H9 (cell line): ENCODE results near the gene DHX35. TPM values are rescaled to one million over a fixed set of nuclear protein-coding genes. Genes with fewer than 3 reads are reported as not detected.

Source experiments
- DNase-seq: peaks from one replicate; pipeline ENCODE4 v3.0.0-alpha.2; 2017
- H2AFZ ChIP-seq: one replicate; pipeline ENCODE4 v1.6.1; 2013; ENCODE audit warnings: mild to moderate bottlenecking, low read length, control low read depth, moderate library complexity
- H2AK5ac ChIP-seq: 2 replicates; pipeline ENCODE4 v1.6.1; 2013; ENCODE audit warnings: low read length, control low read depth, mixed read lengths; ENCODE audit not compliant: insufficient read length
- H2BK120ac ChIP-seq: one replicate; pipeline ENCODE4 v1.6.1; 2013; ENCODE audit warnings: low read depth, mild to moderate bottlenecking, low read length, control low read depth, inconsistent platforms; ENCODE audit not compliant: poor library complexity, severe bottlenecking
- H2BK12ac ChIP-seq: 2 replicates; pipeline ENCODE4 v1.6.1; 2013; ENCODE audit warnings: low read length, control low read depth, mixed read lengths, low read depth; ENCODE audit not compliant: insufficient read length
- H2BK15ac ChIP-seq: 2 replicates; pipeline ENCODE4 v1.6.1; 2013; ENCODE audit warnings: low read depth, low read length, control low read depth
- H2BK20ac ChIP-seq: one replicate; pipeline ENCODE4 v1.6.1; 2013; ENCODE audit warnings: low read depth, mild to moderate bottlenecking, low read length, control low read depth, inconsistent platforms; ENCODE audit not compliant: poor library complexity, severe bottlenecking
- H2BK5ac ChIP-seq: 2 replicates; pipeline ENCODE4 v1.6.1; 2013; ENCODE audit warnings: low read length, control low read depth, mixed read lengths; ENCODE audit not compliant: insufficient read length
- H3K14ac ChIP-seq: 2 replicates; pipeline ENCODE4 v1.6.1; 2013; ENCODE audit warnings: low read length, control low read depth; ENCODE audit not compliant: insufficient read depth
- H3K18ac ChIP-seq: 2 replicates; pipeline ENCODE4 v1.6.1; 2013; ENCODE audit warnings: low read depth, mild to moderate bottlenecking, mixed read lengths, low read length, control low read depth; ENCODE audit not compliant: insufficient read length
- H3K23ac ChIP-seq: 2 replicates; pipeline ENCODE4 v1.6.1; 2013; ENCODE audit warnings: low read length, control low read depth, mixed read lengths, low read depth; ENCODE audit not compliant: insufficient read length
- H3K23me2 ChIP-seq: 2 replicates; pipeline ENCODE4 v1.6.1; 2013; ENCODE audit warnings: low read depth, mild to moderate bottlenecking, mixed read lengths, low read length, control low read depth; ENCODE audit not compliant: insufficient read length, poor library complexity, severe bottlenecking
- H3K27ac ChIP-seq: 2 replicates; pipeline ENCODE4 v1.5.1; 2013; ENCODE audit warnings: low read length, control low read depth, mixed read lengths, low read depth; ENCODE audit not compliant: insufficient read length
- H3K27me3 ChIP-seq: 2 replicates; pipeline ENCODE4 v1.6.1; 2013; ENCODE audit warnings: low read length, control low read depth, inconsistent platforms; ENCODE audit not compliant: insufficient read depth
- H3K4ac ChIP-seq: 2 replicates; pipeline ENCODE4 v1.6.1; 2013; ENCODE audit warnings: low read depth, mild to moderate bottlenecking, control low read depth, inconsistent platforms, low read length, moderate library complexity
- H3K4me1 ChIP-seq: 2 replicates; pipeline ENCODE4 v1.6.1; 2013; ENCODE audit warnings: low read length, control low read depth, inconsistent platforms; ENCODE audit not compliant: insufficient read depth
- H3K4me2 ChIP-seq: 2 replicates; pipeline ENCODE4 v1.6.1; 2013; ENCODE audit warnings: low read length, control low read depth, mixed read lengths; ENCODE audit not compliant: insufficient read length, insufficient read depth
- H3K56ac ChIP-seq: 2 replicates; pipeline ENCODE4 v1.6.1; 2013; ENCODE audit warnings: low read depth, mild to moderate bottlenecking, mixed read lengths, low read length, control low read depth; ENCODE audit not compliant: insufficient read length
- H3K79me1 ChIP-seq: 2 replicates; pipeline ENCODE4 v1.6.1; 2013; ENCODE audit warnings: low read depth, mild to moderate bottlenecking, moderate library complexity, low read length, control low read depth, inconsistent platforms; ENCODE audit not compliant: insufficient read depth, poor library complexity, severe bottlenecking
- H3K79me2 ChIP-seq: 2 replicates; pipeline ENCODE4 v1.6.1; 2013; ENCODE audit warnings: low read length, control low read depth, inconsistent platforms; ENCODE audit not compliant: insufficient read depth
- H3K9ac ChIP-seq: 2 replicates; pipeline ENCODE4 v1.6.1; 2013; ENCODE audit warnings: low read length, control low read depth, mixed read lengths; ENCODE audit not compliant: insufficient read length; ENCODE audit errors: extremely low read depth
- H3K9me3 ChIP-seq: one replicate; pipeline ENCODE4 v1.6.1; 2013; ENCODE audit warnings: low read depth, low read length, inconsistent platforms; ENCODE audit not compliant: control insufficient read depth
- H3T11ph ChIP-seq: one replicate; pipeline ENCODE4 v1.6.1; 2013; ENCODE audit warnings: mild to moderate bottlenecking, low read length, control low read depth, inconsistent platforms
- H4K20me1 ChIP-seq: one replicate; pipeline ENCODE4 v1.6.1; 2013; ENCODE audit not compliant: control insufficient read depth, insufficient read length, insufficient read depth
- H4K5ac ChIP-seq: 2 replicates; pipeline ENCODE4 v1.6.1; 2013; ENCODE audit warnings: low read depth, mild to moderate bottlenecking, mixed read lengths, low read length, control low read depth; ENCODE audit not compliant: insufficient read length
- H4K8ac ChIP-seq: replicated peaks from 2 replicates; pipeline ENCODE4 v1.6.1; 2013; ENCODE audit warnings: low read length, control low read depth, mixed read lengths, low read depth; ENCODE audit not compliant: insufficient read length
- H4K91ac ChIP-seq: 2 replicates; pipeline ENCODE4 v1.6.1; 2013; ENCODE audit warnings: low read depth, mild to moderate bottlenecking, moderate library complexity, mixed read lengths, low read length, control low read depth; ENCODE audit not compliant: insufficient read length
- H3K27ac Mint-ChIP-seq, 3 experiments: 2 replicates in 2 of 3; 3 replicates in 1 of 3; pipeline ENCODE4 v1.8.0; 2020 to 2021; ENCODE audit warnings: mixed read lengths in 3 of 3, mild to moderate bottlenecking in 1 of 3, moderate library complexity in 1 of 3
- H3K27me3 Mint-ChIP-seq: 2 replicates; pipeline ENCODE4 v1.8.0; 2021; ENCODE audit warnings: low read depth, mild to moderate bottlenecking, moderate library complexity, mixed read lengths
- H3K36me3 Mint-ChIP-seq, 3 experiments: 2 replicates in 2 of 3; 3 replicates in 1 of 3; pipeline ENCODE4 v1.8.0; 2020 to 2021; ENCODE audit warnings: low read depth in 3 of 3, mixed read lengths in 3 of 3; ENCODE audit not compliant: insufficient read depth in 1 of 3
- H3K4me1 Mint-ChIP-seq, 2 experiments: 2 replicates each; pipeline ENCODE4 v1.8.0; 2020; ENCODE audit warnings: mixed read lengths in 2 of 2
- H3K4me3 Mint-ChIP-seq, 2 experiments: 2 replicates in 1 of 2; 3 replicates in 1 of 2; pipeline ENCODE4 v1.8.0; 2020 to 2021; ENCODE audit warnings: mild to moderate bottlenecking in 2 of 2, mixed read lengths in 2 of 2, moderate library complexity in 1 of 2
- H3K9me3 Mint-ChIP-seq, 2 experiments: 2 replicates in 1 of 2; 3 replicates in 1 of 2; pipeline ENCODE4 v1.8.0; 2020; ENCODE audit warnings: mild to moderate bottlenecking in 2 of 2, mixed read lengths in 2 of 2, moderate library complexity in 1 of 2
- WGBS: extraction: QIAGEN DNeasy Blood & Tissue Kit; methylation state at CpG from one replicate; pipeline ENCODE4 v1.1.7; 2013; ENCODE audit warnings: missing lambda C conversion rate, low lambda C conversion rate, mixed read lengths; ENCODE audit not compliant: insufficient read length; ENCODE audit errors: extremely low coverage; 5-methylcytosine and 5-hydroxymethylcytosine counted together
- total RNA-seq: library from RNA; stranded (reverse); gene quantifications from 2 replicates; pipeline ENCODE4 v1.2.1, GENCODE V29; 2021
- TF ChIP-seq, protein P1 (sequence below): fragments of 200-600 bp; sonication (generic); conservative IDR thresholded peaks from 3 replicates; pipeline ENCODE4 v1.8.0; 2021; ENCODE audit warnings: antibody characterized with exemption, mild to moderate bottlenecking

The DHX35 gene
- total RNA-seq, 1 experiment from 2014 or later, result 14.4 TPM

DNA sequence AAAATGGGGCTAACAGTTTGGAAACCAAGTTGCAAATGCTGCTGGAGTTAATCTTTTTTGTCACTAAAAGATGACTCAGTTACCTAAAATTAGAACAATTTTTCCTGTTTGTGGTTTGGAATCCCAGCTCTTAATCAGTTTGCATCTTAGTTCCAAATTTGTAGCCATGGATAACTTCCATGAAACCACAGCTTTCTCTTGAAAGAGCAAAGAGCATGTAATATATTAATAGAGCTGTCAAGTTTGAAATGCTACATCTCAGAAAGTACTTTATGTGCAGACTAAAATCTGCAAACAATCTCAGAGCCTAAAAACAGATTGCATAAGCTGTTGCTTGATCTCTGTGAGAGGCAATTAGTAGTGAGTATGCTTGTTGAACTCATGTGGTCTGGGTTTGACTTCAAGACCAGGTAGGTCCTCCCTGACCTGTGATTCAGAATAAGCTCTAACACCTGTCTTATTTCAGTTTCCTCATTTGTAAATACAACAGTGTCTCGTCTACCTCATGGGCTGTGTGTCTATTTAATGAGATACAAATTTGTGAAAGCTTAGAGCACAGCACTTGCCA is 23.5 kb downstream of the DHX35 start:
- Histone ChIP-seq H3K4ac (no peak overlapping the region), H4K8ac (no peak overlapping the region), H2BK120ac (no peak overlapping the region), H2BK5ac (no peak overlapping the region), H3T11ph (no peak overlapping the region), H3K14ac (no peak overlapping the region), H3K18ac (no peak overlapping the region), H2BK20ac (no peak overlapping the region), H3K27ac (no peak overlapping the region), H4K20me1 (no peaks in the 10 kb centered on the region), H3K9ac (no peak overlapping the region), H3K4me2 (no peak overlapping the region), H3K23ac (no peak overlapping the region), H3K79me2 (no peaks in the 10 kb centered on the region), H2BK15ac (no peak overlapping the region), H2AK5ac (no peak overlapping the region), H3K79me1 (no peaks in the 10 kb centered on the region), H3K4me1 (no peaks in the 10 kb centered on the region; the same call in 1 of the 2 replicates), H3K23me2 (no peaks in the 10 kb centered on the region), H4K91ac (no peak overlapping the region), H3K9me3 (no peaks in the 10 kb centered on the region), H3K56ac (no peak overlapping the region), H3K27me3 (no peaks in the 10 kb centered on the region), H2AFZ (no peak overlapping the region), H4K5ac (no peak overlapping the region), H2BK12ac (no peak overlapping the region)
- no peak for DNase-seq
- TF ChIP-seq, protein P1, sequence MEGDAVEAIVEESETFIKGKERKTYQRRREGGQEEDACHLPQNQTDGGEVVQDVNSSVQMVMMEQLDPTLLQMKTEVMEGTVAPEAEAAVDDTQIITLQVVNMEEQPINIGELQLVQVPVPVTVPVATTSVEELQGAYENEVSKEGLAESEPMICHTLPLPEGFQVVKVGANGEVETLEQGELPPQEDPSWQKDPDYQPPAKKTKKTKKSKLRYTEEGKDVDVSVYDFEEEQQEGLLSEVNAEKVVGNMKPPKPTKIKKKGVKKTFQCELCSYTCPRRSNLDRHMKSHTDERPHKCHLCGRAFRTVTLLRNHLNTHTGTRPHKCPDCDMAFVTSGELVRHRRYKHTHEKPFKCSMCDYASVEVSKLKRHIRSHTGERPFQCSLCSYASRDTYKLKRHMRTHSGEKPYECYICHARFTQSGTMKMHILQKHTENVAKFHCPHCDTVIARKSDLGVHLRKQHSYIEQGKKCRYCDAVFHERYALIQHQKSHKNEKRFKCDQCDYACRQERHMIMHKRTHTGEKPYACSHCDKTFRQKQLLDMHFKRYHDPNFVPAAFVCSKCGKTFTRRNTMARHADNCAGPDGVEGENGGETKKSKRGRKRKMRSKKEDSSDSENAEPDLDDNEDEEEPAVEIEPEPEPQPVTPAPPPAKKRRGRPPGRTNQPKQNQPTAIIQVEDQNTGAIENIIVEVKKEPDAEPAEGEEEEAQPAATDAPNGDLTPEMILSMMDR, result no peak
- Mint-ChIP-seq H3K4me1 (peaks cover 13 to 17% of the 10 kb centered on the region in 2 experiments), H3K27me3 (no peaks in the 10 kb centered on the region), H3K36me3 (peaks cover 12 to 27% (median 22%) of the 10 kb centered on the region in 3 experiments), H3K4me3 (no peak overlapping the region), H3K27ac (peak overlapping the region in 1 of 3 experiments; percentile 71; a peak in 1 of 7 replicates), H3K9me3 (no peaks in the 10 kb centered on the region)
- no CpG with 5 or more reads among the region's 1 CpG for WGBS
